Esophagus squamous epithelium (tissue), 4 donors: ENCODE results near the gene B4GALNT4.

Experiments
- POLR2A ChIP-seq, 4 donors: fragments of 450-650 bp; IDR thresholded peaks; one replicate each; pipeline ENCODE4 v1.6.1; 2017; ENCODE audit warnings: antibody characterized with exemption in 4 of 4, mild to moderate bottlenecking in 4 of 4, moderate library complexity in 3 of 4
- TF ChIP-seq, protein P1 (sequence below), 6 experiments: fragments of 450-650 bp in 4 of 6; fragments of 200-600 bp in 2 of 6; sonication (generic) in 2 of 6; IDR thresholded peaks; one replicate each; pipeline ENCODE4 v1.5.1; 2016 to 2019; ENCODE audit warnings: antibody characterized with exemption in 6 of 6, mild to moderate bottlenecking in 4 of 6, moderate library complexity in 4 of 6

DNA sequence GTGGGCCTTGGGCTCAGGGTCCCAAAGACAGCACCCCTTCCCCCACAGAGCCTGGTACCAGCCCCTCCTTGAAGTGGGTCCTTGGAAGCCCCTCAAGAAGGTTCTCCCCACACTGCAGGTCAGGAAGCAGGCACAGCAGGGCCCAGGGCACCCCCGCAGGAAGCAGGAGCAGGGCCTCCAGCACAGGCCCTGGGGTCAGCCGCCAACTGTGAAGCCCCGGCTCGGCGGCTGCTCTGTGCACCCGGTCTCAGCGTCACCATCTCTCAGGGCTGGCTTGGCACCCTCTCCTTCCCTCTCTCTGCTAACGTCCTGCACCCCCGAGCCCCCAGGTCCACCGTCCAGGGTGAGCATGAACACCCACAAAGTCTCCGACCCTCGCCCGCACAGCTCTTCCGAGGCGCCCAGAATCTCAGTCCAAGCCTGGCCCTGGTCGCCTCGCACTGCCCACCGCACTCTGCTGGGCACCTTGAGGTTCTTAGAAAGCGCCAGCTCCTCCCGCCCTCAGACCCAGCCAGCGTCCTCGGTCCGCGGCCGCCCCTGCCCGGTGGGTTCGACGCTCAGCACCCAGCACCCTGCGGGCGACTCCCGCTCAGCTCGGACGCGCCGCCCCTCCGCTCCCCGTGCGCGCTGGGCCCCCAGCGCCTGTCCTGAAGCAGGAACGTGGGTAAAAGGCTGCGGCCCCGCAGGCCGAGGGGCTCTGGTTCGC is 46.9 kb downstream of the B4GALNT4 start:
- TF ChIP-seq, protein P1, sequence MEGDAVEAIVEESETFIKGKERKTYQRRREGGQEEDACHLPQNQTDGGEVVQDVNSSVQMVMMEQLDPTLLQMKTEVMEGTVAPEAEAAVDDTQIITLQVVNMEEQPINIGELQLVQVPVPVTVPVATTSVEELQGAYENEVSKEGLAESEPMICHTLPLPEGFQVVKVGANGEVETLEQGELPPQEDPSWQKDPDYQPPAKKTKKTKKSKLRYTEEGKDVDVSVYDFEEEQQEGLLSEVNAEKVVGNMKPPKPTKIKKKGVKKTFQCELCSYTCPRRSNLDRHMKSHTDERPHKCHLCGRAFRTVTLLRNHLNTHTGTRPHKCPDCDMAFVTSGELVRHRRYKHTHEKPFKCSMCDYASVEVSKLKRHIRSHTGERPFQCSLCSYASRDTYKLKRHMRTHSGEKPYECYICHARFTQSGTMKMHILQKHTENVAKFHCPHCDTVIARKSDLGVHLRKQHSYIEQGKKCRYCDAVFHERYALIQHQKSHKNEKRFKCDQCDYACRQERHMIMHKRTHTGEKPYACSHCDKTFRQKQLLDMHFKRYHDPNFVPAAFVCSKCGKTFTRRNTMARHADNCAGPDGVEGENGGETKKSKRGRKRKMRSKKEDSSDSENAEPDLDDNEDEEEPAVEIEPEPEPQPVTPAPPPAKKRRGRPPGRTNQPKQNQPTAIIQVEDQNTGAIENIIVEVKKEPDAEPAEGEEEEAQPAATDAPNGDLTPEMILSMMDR (IDR thresholded peaks at IDR 0.05) = no peak
- no peak for TF ChIP-seq POLR2A (IDR thresholded peaks at IDR 0.05)
